ENCODE data around the gene PLPP3. TPM values are rescaled to one million over a fixed set of nuclear protein-coding genes. Genes with fewer than 3 reads are reported as not detected.

PLPP3 gene
- total RNA-seq, 4 donors from 2014 or later: 29.0 to 80.0 (median 39.4) TPM

DNA sequence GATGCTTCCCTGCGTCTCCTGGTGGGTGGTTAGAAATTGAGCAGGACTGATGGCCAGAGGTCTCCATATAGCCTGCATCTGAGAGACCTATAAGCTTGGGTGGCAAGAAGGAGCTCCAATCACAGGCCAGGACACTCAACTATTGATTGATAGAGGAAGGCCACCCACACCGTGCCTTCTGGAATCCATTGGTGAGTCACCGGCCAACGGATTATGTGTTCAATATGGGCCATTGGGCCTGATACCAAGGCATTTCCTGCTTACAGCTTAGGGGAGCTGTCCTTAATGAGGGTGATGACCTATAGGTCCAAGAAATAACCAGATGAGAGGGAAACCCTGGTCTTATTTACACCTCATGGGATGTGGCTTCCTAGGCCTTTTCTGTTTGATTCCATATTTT lies 115.1 kb downstream of the PLPP3 start:
- Histone ChIP-seq H3K36me3 (no peaks in the 10 kb centered on the region), H3K27ac (no peak overlapping the region), H3K9me3 (no peaks in the 10 kb centered on the region), H3K4me1 (peaks cover 5% of the 10 kb centered on the region), H3K27me3 (no peaks in the 10 kb centered on the region), H3K4me3 (no peak overlapping the region)
- WGBS: 75% methylated on average over 4 of the region's 4 CpGs
- TF ChIP-seq, protein P1, sequence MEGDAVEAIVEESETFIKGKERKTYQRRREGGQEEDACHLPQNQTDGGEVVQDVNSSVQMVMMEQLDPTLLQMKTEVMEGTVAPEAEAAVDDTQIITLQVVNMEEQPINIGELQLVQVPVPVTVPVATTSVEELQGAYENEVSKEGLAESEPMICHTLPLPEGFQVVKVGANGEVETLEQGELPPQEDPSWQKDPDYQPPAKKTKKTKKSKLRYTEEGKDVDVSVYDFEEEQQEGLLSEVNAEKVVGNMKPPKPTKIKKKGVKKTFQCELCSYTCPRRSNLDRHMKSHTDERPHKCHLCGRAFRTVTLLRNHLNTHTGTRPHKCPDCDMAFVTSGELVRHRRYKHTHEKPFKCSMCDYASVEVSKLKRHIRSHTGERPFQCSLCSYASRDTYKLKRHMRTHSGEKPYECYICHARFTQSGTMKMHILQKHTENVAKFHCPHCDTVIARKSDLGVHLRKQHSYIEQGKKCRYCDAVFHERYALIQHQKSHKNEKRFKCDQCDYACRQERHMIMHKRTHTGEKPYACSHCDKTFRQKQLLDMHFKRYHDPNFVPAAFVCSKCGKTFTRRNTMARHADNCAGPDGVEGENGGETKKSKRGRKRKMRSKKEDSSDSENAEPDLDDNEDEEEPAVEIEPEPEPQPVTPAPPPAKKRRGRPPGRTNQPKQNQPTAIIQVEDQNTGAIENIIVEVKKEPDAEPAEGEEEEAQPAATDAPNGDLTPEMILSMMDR (IDR thresholded peaks at IDR 0.05): no peak
- TF ChIP-seq EP300 (IDR thresholded peaks at IDR 0.05) (no peak), POLR2A (IDR thresholded peaks at IDR 0.05) (no peak), POLR2AphosphoS5 (IDR thresholded peaks at IDR 0.05) (no peak)
- DNase-seq (ENCODE audit: low spot score in 2 of 2): no peak

DNA sequence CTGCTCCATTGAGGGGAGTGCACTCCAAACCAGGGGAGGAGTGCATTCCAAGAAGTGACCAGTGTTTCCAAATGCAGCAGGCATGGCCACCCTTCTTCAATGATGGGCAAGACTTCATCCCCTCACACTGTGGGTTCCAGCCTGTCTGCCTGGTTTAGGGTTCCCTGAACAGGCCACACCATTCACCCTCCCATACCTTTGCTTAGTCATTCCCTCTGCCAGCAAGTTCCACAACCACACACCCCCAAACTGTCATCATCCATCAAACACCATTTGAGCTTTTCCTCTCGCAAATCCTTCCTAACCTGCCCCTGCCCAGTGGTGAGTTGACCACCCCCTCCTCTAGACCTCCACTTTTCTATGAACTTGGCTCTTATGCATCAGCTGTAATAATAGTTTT lies 116.0 kb downstream of the PLPP3 start:
- no peak for DNase-seq (ENCODE audit: low spot score in 2 of 2)
- 87% methylated on average over 1 of the region's 1 CpG for WGBS
- Histone ChIP-seq H3K4me1 (peaks cover 5% of the 10 kb centered on the region), H3K27me3 (no peaks in the 10 kb centered on the region), H3K27ac (no peak overlapping the region), H3K9me3 (no peaks in the 10 kb centered on the region), H3K4me3 (no peak overlapping the region), H3K36me3 (no peaks in the 10 kb centered on the region)
- TF ChIP-seq, protein P1 (IDR thresholded peaks at IDR 0.05): no peak
- no peak for TF ChIP-seq EP300 (IDR thresholded peaks at IDR 0.05)

DNA sequence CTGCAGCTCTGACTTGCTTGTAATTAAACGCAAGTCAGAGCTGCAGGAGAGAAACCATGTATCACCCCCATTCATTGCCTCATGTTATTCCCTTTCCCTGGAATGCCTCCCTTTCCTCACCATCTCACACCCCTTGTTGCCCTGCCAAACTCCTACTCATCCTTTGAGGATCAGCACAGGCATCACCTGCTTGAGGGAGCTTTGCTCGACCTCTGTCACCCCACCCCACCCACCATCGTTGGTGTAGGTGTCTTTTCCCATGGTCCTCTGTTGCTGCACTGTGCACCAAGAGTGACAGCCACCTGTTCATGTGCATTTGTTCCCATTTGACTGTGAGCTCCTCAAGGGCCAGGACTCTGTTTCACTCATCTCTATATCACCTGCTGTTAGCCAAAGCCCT lies 117.2 kb downstream of the PLPP3 start:
- DNase-seq (ENCODE audit: low spot score in 2 of 2): no peak
- Histone ChIP-seq H3K9me3 (no peaks in the 10 kb centered on the region), H3K36me3 (no peaks in the 10 kb centered on the region), H3K27me3 (no peaks in the 10 kb centered on the region), H3K4me3 (no peak overlapping the region), H3K4me1 (peaks cover 5% of the 10 kb centered on the region), H3K27ac (no peak overlapping the region)
- TF ChIP-seq, protein P1 (IDR thresholded peaks at IDR 0.05): no peak
- TF ChIP-seq EP300 (IDR thresholded peaks at IDR 0.05): no peak
- no peak for TF ChIP-seq POLR2A (IDR thresholded peaks at IDR 0.05)
- TF ChIP-seq POLR2AphosphoS5 (IDR thresholded peaks at IDR 0.05): no peak
- WGBS: 60% methylated on average over 3 of the region's 3 CpGs

DNA sequence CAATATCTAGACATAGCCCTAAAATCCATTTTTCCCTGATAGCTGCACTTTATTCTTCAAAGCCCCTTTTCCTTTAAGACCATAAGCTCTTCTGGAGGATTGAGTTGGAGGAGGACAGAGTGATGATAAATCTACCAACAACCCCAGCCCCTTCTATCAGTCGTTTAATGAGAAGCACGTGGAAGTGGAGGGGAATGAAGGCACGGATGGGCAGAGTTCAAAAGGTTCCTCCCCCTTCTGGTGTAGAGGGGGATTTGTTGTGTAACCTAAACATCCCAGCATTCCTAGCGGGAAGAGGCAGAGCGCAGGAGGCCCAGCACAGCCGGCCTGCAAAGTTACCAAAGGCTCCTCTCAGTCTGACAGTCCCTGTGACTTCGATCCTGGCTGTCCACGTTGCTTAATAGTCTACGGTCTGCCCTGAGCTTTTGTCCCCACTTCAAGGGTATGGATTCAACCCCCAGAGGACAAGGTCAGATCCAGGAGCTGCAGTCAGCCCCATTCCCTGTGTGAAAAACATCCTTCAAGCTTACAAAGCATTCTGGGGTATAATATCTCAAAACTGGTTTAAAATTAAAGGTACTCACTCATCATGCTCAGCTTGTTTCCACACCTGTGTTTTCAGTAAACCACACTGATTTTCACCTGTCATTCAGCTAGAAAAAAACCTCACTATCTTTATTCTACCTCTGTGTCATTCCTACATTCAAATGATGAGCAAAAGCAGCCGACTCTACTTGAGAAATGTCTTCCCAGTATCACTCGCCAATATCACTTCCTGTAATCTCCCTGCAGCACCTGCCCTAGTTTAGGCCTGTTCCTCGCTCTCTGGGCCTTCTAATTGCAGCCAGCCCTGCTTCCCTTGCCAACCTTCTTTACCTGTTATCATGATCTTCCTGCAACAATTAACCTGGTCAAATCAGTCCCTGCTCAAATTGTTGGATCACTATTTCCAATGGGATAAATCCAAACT lies 117.9 kb downstream of the PLPP3 start:
- 60% methylated on average over 12 of the region's 12 CpGs for WGBS
- peaks cover 5% of the 10 kb centered on the region for H3K4me1 ChIP-seq
- no peak overlapping the region for H3K4me3 ChIP-seq
- H3K27ac ChIP-seq: no peak overlapping the region
- DNase-seq (ENCODE audit: low spot score in 2 of 2): no peak
- TF ChIP-seq POLR2A (IDR thresholded peaks at IDR 0.05): no peak
- TF ChIP-seq POLR2AphosphoS5 (IDR thresholded peaks at IDR 0.05): no peak
- no peak for TF ChIP-seq EP300 (IDR thresholded peaks at IDR 0.05)
- TF ChIP-seq, protein P1 (IDR thresholded peaks at IDR 0.05): no peak
- H3K9me3 ChIP-seq: no peaks in the 10 kb centered on the region
- no peaks in the 10 kb centered on the region for H3K36me3 ChIP-seq
- H3K27me3 ChIP-seq: no peaks in the 10 kb centered on the region

DNA sequence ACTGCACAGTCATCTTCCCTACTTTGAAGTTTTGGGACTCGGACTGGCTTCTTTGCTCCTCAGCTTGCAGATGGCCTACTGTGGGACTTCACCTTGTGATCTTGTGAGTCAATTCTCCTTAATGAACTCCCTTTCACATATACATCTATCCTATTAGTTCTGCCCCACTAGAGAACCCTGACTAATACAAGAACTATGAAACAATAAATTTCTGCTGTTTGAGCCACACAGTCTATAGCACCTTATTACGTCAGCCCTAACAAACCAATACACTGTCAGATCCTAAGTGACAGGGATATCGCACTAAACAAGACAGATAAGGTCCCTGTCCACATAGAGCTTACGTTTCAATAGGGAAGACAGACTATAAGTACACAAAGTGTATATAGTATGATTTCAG lies 120.1 kb downstream of the PLPP3 start:
- Histone ChIP-seq H3K27me3 (no peaks in the 10 kb centered on the region), H3K27ac (no peak overlapping the region), H3K9me3 (no peaks in the 10 kb centered on the region), H3K36me3 (no peaks in the 10 kb centered on the region), H3K4me1 (peaks cover 5% of the 10 kb centered on the region), H3K4me3 (no peak overlapping the region)
- DNase-seq (ENCODE audit: low spot score in 2 of 2): no peak
- 95% methylated on average over 4 of the region's 4 CpGs for WGBS
- TF ChIP-seq POLR2A (IDR thresholded peaks at IDR 0.05) (no peak), EP300 (IDR thresholded peaks at IDR 0.05) (no peak), POLR2AphosphoS5 (IDR thresholded peaks at IDR 0.05) (no peak)
- TF ChIP-seq, protein P1 (IDR thresholded peaks at IDR 0.05): no peak

All from suprapubic skin (tissue), 4 donors.